Measurements from ENCODE around the gene DCC.

Gene DCC

GRCh38 chr18:52518086-52518485, 178.1 kb downstream of the DCC start:
- Histone ChIP-seq H3K36me3 (ENCODE audit: control insufficient read depth, low read length) (no peaks in the 10 kb centered on the region), H3K27ac (ENCODE audit: low read depth, low read length) (no peak overlapping the region), H3K4me2 (ENCODE audit: low read length) (no peak overlapping the region), H4K20me1 (ENCODE audit: control insufficient read depth, insufficient read depth, low read depth, low read length) (no peaks in the 10 kb centered on the region), H3K79me2 (ENCODE audit: control insufficient read depth, low read length) (no peaks in the 10 kb centered on the region), H3F3A (ENCODE audit: control insufficient read depth, insufficient read depth) (no peaks in the 10 kb centered on the region), H3K9me2 (replicated peaks; ENCODE audit: control insufficient read depth, low read length) (no peaks in the 10 kb centered on the region), H3K9me3 (ENCODE audit: control insufficient read depth, insufficient read depth, low read length) (no peaks in the 10 kb centered on the region), H3K27me3 (ENCODE audit: control insufficient read depth, low read length) (no peaks in the 10 kb centered on the region), H3K4me3 (ENCODE audit: low read length) (no peak overlapping the region), H3K4me1 (ENCODE audit: control insufficient read depth, low read length) (no peaks in the 10 kb centered on the region)
- TF ChIP-seq EZH2phosphoT487 (IDR thresholded peaks at IDR 0.05; ENCODE audit: borderline replicate concordance, low read length), result no peak

- TF ChIP-seq EZH2phosphoT487 (IDR thresholded peaks at IDR 0.05; ENCODE audit: borderline replicate concordance, low read length), result no peak
- TF ChIP-seq CTCF (IDR thresholded peaks at IDR 0.05; ENCODE audit: low read depth, low read length, poor library complexity, severe bottlenecking), result no peak
Measured at GRCh38 chr18:52519021-52519420, 179.0 kb downstream of the DCC start.

GRCh38 chr18:52523566-52523965, 183.6 kb downstream of the DCC start:
- no peak overlapping the region for H3K27ac ChIP-seq (ENCODE audit: low read depth, low read length)
- TF ChIP-seq EZH2phosphoT487 (IDR thresholded peaks at IDR 0.05; ENCODE audit: borderline replicate concordance, low read length) (no peak), CTCF (IDR thresholded peaks at IDR 0.05; ENCODE audit: low read depth, low read length, poor library complexity, severe bottlenecking) (no peak)
- no peaks in the 10 kb centered on the region for H3K79me2 ChIP-seq (ENCODE audit: control insufficient read depth, low read length)
- H3K9me2 ChIP-seq (replicated peaks; ENCODE audit: control insufficient read depth, low read length), result no peaks in the 10 kb centered on the region
- H3K4me3 ChIP-seq (ENCODE audit: low read length), result no peak overlapping the region
- no peaks in the 10 kb centered on the region for H3K9me3 ChIP-seq (ENCODE audit: control insufficient read depth, insufficient read depth, low read length)
- H3K4me1 ChIP-seq (ENCODE audit: control insufficient read depth, low read length), result no peaks in the 10 kb centered on the region
- H3K36me3 ChIP-seq (ENCODE audit: control insufficient read depth, low read length), result no peaks in the 10 kb centered on the region
- H4K20me1 ChIP-seq (ENCODE audit: control insufficient read depth, insufficient read depth, low read depth, low read length), result no peaks in the 10 kb centered on the region
- no peaks in the 10 kb centered on the region for H3K27me3 ChIP-seq (ENCODE audit: control insufficient read depth, low read length)
- H3F3A ChIP-seq (ENCODE audit: control insufficient read depth, insufficient read depth), result no peaks in the 10 kb centered on the region
- H3K4me2 ChIP-seq (ENCODE audit: low read length), result no peak overlapping the region

More at GRCh38 chr18:52519021-52519420, 179.0 kb downstream of the DCC start:
- Histone ChIP-seq H3K27ac (ENCODE audit: low read depth, low read length) (no peak overlapping the region), H3K4me1 (ENCODE audit: control insufficient read depth, low read length) (no peaks in the 10 kb centered on the region), H3K9me3 (ENCODE audit: control insufficient read depth, insufficient read depth, low read length) (no peaks in the 10 kb centered on the region), H3K79me2 (ENCODE audit: control insufficient read depth, low read length) (no peaks in the 10 kb centered on the region), H3K27me3 (ENCODE audit: control insufficient read depth, low read length) (no peaks in the 10 kb centered on the region), H3K9me2 (replicated peaks; ENCODE audit: control insufficient read depth, low read length) (no peaks in the 10 kb centered on the region), H3K36me3 (ENCODE audit: control insufficient read depth, low read length) (no peaks in the 10 kb centered on the region), H3K4me2 (ENCODE audit: low read length) (no peak overlapping the region), H4K20me1 (ENCODE audit: control insufficient read depth, insufficient read depth, low read depth, low read length) (no peaks in the 10 kb centered on the region), H3F3A (ENCODE audit: control insufficient read depth, insufficient read depth) (no peaks in the 10 kb centered on the region), H3K4me3 (ENCODE audit: low read length) (no peak overlapping the region)

- no peak overlapping the region for H3K27ac ChIP-seq (ENCODE audit: low read depth, low read length)
- no peak for TF ChIP-seq EZH2phosphoT487 (IDR thresholded peaks at IDR 0.05; ENCODE audit: borderline replicate concordance, low read length)
- no peak for TF ChIP-seq CTCF (IDR thresholded peaks at IDR 0.05; ENCODE audit: low read depth, low read length, poor library complexity, severe bottlenecking)
Measured at GRCh38 chr18:52531836-52532235, 191.8 kb downstream of the DCC start.

More at GRCh38 chr18:52531836-52532235, 191.8 kb downstream of the DCC start:
- no peaks in the 10 kb centered on the region for H3K9me2 ChIP-seq (replicated peaks; ENCODE audit: control insufficient read depth, low read length)
- H3K36me3 ChIP-seq (ENCODE audit: control insufficient read depth, low read length), result no peaks in the 10 kb centered on the region
- no peaks in the 10 kb centered on the region for H3F3A ChIP-seq (ENCODE audit: control insufficient read depth, insufficient read depth)
- H3K4me2 ChIP-seq (ENCODE audit: low read length), result no peak overlapping the region
- no peaks in the 10 kb centered on the region for H3K27me3 ChIP-seq (ENCODE audit: control insufficient read depth, low read length)
- H3K79me2 ChIP-seq (ENCODE audit: control insufficient read depth, low read length), result no peaks in the 10 kb centered on the region
- no peaks in the 10 kb centered on the region for H3K4me1 ChIP-seq (ENCODE audit: control insufficient read depth, low read length)
- H3K9me3 ChIP-seq (ENCODE audit: control insufficient read depth, insufficient read depth, low read length), result no peaks in the 10 kb centered on the region
- no peak overlapping the region for H3K4me3 ChIP-seq (ENCODE audit: low read length)
- no peaks in the 10 kb centered on the region for H4K20me1 ChIP-seq (ENCODE audit: control insufficient read depth, insufficient read depth, low read depth, low read length)
